Brain pericyte (primary cell): ENCODE data around the gene PSAP.

Source experiments
- DNase-seq: peaks from one replicate; pipeline ENCODE4 v3.0.0-alpha.2; 2012; ENCODE audit warnings: low read depth, low spot score

PSAP gene

GRCh38 chr10:71810048-71810750, 40.9 kb downstream of the PSAP start:
- DNase-seq: no peak

GRCh38 chr10:71809628-71810027, 41.4 kb downstream of the PSAP start:
- no peak for DNase-seq

DNA sequence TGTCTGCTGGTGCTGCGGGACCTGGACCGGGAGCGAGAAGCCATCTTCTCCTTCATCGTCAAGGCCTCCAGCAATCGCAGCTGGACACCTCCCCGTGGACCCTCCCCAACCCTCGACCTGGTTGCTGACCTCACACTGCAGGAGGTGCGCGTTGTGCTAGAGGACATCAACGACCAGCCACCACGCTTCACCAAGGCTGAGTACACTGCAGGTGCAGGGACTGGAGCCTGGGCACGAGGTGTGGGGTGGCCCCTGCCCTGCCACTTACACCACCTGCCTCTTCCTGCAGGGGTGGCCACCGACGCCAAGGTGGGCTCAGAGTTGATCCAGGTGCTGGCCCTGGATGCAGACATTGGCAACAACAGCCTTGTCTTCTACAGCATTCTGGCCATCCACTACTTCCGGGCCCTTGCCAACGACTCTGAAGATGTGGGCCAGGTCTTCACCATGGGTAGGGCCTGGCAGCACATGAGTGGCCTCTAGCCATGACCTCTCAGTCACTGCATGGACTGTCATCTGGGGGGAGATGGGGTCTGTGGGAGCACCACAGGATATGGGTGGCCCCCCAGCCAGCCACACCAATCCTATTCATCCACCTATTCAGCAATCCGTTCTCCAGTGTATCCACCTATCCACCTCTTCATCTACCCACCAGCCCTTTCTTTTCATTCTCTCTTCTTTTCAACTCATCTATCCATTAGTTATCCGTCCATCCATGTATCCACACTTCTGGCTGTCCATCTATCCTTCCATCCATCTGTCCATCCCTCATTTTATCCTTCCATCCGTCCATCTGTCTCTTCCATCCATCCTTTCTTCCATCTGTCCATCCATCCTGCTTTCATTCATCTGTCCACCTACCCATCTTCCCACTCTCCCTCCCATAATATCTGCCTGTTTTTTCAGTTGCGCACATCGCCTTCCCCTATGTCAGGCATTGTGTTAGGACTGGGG, 43.2 kb downstream of the PSAP start:
- no peak for DNase-seq

DNA sequence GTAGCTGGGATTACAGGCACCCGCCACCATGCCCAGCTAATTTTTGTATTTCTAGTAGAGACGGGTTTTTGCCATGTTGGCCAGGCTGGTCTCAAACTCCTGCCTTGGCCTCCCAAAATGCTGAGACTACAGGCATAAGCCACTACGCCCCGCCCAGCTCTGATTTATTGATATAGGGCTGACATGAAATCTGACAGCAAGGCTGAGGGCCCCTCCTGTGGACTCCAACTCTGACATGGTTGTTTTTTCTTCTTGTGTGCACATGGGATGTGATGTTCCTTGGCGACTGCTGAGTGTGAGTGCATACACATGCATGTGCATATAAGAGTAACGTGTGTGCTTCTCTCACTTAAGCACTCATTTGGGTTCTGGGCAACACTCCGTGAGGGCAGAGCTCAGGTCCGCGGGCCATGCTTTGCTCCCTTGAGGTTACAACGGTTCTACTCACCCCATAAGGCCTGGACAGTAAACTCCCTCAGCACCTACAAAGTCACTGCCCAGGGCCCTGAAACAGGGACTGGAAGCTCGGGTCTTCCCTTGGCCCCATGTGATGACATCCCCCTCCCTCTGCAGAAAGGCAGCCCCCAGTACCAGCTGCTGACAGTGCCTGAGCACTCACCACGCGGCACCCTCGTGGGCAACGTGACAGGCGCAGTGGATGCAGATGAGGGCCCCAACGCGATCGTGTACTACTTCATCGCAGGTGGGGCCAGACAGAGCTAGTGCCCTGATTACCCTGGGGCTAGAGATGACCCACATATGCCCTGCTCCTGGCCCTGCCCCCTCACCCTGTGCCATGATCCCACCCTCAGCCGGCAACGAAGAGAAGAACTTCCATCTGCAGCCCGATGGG, 44.1 kb downstream of the PSAP start:
- no peak for DNase-seq

- no peak for DNase-seq
Measured at GRCh38 chr10:71805776-71806703, 45.0 kb downstream of the PSAP start.

- DNase-seq: no peak
Measured at GRCh38 chr10:71804077-71804476, 47.0 kb downstream of the PSAP start.

DNA sequence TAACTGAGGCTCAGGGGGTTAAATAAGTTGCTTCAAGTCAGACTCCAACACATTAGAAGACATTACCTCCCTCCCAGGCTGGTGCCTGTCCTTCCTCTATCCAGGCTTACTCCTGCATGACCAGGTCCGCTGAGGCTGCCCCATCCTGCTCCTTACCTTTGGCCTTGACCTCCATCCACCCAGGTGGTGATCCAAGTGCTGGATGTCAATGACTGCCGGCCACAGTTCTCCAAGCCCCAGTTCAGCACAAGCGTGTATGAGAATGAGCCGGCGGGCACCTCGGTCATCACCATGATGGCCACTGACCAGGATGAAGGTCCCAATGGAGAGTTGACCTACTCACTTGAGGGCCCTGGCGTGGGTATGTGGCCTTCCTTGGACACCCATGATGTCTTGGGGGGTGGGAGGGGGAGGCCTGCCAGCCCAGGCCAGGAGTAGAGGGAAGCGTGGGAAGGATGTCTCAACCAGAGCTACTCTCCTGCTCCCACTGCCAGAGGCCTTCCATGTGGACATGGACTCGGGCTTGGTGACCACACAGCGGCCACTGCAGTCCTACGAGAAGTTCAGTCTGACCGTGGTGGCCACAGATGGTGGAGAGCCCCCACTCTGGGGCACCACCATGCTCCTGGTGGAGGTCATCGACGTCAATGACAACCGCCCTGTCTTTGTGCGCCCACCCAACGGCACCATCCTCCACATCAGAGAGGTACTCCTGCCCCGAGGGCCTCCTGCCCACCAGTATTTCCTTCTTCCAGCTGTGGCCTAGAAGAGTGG, 48.1 kb downstream of the PSAP start:
- DNase-seq: no peak

GRCh38 chr10:71802235-71802634, 48.8 kb downstream of the PSAP start:
- no peak for DNase-seq

- no peak for DNase-seq
Measured at GRCh38 chr10:71801361-71801760, 49.7 kb downstream of the PSAP start.

- DNase-seq: no peak
Measured at GRCh38 chr10:71799608-71800453, 51.2 kb downstream of the PSAP start.

- DNase-seq: no peak
Measured at GRCh38 chr10:71799112-71799511, 51.9 kb downstream of the PSAP start.

DNA sequence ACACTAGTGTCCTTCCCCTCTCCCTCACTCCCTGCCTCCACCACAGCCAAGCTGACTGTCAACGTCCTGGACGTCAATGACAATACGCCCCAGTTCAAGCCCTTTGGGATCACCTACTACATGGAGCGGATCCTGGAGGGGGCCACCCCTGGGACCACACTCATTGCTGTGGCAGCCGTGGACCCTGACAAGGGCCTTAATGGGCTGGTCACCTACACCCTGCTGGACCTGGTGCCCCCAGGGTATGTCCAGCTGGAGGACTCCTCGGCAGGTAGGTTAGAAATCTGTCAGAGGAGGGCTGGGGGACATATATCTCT, 52.8 kb downstream of the PSAP start:
- no peak for DNase-seq

DNA sequence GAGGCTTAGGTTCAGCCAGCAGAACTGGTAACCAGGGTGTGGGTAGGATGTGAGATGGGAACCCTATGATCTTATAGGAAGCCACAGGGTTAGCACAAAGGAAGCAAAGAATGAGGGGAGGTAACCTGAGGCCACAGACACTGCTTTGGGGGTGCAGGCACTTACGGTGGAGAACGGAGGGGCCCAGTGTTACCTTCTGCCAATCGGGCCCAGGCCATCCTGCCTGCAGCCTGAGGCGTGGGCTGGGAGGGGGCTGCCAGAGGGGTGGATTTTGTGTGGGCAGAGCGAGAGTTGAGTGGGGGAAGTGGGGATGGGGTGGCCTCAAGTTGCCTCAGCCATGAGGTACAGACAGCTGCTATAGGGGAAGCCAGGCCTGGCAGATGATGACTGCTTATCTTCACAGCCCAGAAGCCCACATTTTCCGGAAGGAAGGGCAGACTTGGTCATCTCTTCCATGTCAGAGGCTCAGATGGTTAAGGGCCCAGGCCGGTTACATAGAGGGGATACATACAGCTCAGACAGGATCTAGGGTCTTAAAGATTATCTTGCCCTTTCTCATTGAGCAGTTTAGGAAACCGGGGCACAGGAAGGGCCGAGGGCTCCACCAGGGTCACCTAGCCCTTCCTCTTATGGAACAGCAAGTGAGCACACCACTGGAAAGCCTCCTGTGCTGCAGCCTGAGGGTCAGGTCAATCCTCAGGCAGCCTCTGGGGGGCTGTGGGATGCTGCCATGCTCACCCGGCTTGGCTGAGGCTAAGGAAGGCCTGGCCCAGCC, 53.3 kb downstream of the PSAP start:
- DNase-seq: no peak

DNA sequence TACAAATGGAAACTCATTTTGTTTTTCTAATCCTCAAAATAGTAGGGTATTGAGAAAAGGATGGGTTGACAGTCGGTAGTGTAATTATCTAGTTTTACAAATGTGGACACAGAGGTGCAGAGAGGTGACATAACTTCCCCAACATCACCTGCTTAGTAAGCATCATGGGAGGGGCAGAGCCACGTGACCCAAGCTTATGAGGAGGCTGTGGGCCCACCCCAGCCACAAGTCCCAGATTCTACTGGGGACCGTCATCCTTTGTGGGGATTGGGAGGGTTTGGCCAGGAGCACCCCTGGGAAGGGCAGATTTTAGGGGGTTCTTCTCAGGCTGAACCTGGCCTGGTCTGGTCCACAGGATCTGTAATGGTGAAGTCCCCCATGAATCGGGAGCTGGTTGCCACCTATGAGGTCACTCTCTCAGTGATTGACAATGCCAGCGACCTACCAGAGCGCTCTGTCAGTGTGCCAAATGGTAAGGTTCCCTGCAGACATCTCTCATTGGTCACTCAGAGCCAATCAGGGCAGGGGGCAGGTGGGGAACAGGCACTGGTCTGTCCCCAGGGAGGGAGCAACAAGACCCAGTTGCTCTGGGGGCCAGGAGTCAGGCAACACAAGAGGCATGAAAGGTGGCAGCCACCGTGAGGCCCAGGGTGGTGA, 54.2 kb downstream of the PSAP start:
- DNase-seq: no peak

DNA sequence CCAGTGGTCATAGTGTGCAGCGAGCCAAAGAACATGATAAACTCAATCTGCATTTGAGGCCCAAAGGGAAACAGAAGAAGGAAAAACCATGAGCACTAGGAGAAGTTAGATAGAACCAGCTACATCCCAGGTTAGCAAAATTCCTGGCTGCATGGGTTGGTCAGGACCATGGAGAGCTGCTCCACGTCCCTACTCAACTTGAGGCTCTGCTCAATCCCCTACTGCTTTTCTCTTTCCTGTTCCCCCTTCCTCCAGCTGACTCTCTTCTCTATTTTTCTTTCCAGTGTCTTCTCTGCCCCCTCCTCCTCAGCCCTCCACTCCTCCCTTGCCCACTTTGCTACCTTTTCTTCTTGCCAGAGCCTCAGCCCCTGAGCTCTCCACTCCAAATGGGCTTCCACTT, 55.8 kb downstream of the PSAP start:
- DNase-seq: no peak

DNA sequence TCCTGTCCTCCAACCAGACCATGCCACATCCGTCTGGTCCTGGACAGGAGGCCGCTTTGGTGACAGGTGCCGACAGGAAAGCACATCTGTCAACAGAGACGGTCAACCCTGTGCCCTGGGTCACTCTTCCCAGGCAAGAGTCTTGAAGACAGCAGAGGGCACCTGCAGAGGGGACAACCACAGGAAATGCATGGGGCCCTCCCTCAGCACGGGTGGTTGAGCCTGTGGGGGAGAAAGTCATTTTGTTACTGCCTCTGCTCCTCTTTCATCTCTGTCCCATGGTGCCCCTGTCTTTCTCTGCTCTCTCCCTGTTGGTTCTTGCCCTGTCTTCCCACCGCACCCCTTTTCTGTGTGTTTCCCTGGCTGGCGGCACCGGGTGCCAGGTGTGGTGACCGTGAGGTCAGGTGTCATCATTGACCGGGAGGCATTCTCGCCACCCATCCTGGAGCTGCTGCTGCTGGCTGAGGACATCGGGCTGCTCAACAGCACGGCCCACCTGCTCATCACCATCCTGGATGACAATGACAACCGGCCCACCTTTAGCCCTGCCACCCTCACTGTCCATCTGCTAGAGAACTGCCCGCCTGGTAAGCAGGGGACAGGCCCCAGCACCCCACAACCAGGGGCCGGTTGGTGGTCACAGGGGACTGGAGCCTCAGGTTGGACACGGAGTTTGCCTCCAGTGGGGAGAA, 60.2 kb downstream of the PSAP start:
- no peak for DNase-seq

DNA sequence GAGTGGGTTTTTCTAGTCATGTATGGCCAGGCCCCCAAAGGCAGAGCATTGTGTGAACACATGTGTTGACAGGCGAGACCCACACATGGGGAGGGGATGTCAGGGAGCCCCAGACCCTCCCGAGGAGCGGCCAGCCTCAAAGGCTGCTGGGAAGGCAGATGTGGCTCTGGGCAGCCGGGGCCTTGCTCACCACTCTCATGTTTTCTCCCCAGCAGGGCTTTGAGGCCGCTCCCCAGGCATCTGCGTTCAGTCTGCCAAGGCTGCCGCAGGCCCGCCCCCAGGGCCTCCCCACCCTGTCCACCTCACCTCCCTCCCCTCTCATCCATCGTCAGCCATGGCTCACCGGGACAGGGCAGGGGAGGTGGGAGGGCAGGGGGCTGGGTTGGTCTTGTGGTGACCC, 61.2 kb downstream of the PSAP start:
- DNase-seq: no peak
